Measurements from ENCODE around the gene RPS6KA2. TPM values are rescaled to one million over a fixed set of nuclear protein-coding genes. Genes with fewer than 3 reads are reported as not detected.
"Not testable (repeated sequence)": the region's sequence is repeated elsewhere in the genome, so short reads cannot be mapped to it uniquely, and the experiment has no call there.

The RPS6KA2 gene
- total RNA-seq, 2 donors from 2014 or later = 59.5 to 75.4 TPM

DNA sequence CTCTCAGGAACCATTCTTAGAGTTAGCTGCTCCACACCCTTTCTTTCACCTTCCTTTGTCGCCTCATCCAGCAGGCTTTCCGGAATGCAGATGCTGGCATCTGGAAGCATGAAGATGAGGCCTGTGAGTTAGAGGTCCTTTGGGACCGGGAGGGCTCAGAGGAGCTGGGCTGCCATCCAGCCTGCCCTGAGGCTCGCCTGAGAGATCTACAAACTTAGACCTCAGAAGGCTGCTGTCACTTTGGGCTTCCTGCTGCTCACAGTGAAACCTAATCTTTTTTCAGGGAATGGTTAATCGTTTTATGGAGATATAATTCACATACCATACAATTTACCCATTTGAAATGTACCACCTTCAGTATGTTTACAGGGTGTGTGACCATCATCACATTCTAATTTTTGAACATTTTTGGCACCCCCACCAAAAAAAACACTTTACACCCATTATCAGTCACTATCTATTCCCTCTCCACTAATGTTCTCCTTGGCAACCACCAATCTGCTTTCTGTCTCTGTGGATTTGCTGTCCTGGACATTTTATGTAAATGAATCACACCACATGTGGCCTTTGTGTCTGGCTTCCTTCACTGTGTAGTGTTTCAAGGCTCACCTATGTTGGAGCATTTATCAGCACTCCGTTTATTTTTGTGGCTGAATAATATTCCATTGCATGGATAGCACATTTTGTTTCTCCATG lies 224.3 kb downstream of the RPS6KA2 start:
- H3K27ac ChIP-seq = no peak overlapping the region
- H3K4me1 ChIP-seq (ENCODE audit: control insufficient read depth in 1 of 2, low read depth in 2 of 2) = no peaks in the 10 kb centered on the region
- no peaks in the 10 kb centered on the region for H3K36me3 ChIP-seq
- TF ChIP-seq, protein P1, sequence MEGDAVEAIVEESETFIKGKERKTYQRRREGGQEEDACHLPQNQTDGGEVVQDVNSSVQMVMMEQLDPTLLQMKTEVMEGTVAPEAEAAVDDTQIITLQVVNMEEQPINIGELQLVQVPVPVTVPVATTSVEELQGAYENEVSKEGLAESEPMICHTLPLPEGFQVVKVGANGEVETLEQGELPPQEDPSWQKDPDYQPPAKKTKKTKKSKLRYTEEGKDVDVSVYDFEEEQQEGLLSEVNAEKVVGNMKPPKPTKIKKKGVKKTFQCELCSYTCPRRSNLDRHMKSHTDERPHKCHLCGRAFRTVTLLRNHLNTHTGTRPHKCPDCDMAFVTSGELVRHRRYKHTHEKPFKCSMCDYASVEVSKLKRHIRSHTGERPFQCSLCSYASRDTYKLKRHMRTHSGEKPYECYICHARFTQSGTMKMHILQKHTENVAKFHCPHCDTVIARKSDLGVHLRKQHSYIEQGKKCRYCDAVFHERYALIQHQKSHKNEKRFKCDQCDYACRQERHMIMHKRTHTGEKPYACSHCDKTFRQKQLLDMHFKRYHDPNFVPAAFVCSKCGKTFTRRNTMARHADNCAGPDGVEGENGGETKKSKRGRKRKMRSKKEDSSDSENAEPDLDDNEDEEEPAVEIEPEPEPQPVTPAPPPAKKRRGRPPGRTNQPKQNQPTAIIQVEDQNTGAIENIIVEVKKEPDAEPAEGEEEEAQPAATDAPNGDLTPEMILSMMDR (IDR thresholded peaks at IDR 0.05) = no peak
- no peak overlapping the region for H3K4me3 ChIP-seq
- DNase-seq (ENCODE audit: low spot score) (no peak), ATAC-seq (ENCODE audit: insufficient number of reproducible peaks, low FRiP score, low read depth) (no peak)
- H3K27me3 ChIP-seq (replicated peaks; ENCODE audit: insufficient read depth) = no peaks in the 10 kb centered on the region
- H3K9me3 ChIP-seq = no peaks in the 10 kb centered on the region

DNA sequence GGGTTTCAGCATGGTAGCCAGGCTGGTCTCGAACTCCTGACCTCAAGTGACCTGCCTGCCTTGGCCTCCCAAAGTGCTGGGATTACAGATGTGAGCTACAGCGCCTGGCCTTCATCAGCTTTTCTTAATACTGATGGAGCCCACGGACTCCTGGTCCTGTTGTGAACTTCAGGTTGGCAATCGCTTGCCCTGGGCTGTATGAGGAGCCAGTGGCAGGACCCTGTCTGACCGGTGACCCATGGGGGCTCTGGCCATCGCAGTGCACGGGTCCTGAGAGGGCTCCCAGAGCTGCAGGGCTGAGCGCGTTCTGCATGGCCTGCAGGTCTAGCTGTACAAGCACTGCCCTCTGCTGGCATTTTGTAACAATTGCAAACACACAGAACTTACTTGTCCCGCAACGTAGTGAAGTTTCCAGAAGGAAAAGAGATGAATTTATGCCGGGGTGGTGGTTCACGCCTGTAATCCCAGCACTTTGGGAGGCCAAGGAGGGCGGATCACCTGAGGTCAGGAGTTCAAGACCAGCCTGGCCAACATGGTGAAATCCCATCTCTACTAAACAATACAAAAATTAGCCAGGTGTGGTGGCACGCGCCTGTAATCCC lies 226.3 kb downstream of the RPS6KA2 start:
- H3K36me3 ChIP-seq; H3K9me3 ChIP-seq; H3K27ac ChIP-seq; DNase-seq (ENCODE audit: low spot score); H3K27me3 ChIP-seq (replicated peaks; ENCODE audit: insufficient read depth); H3K4me1 ChIP-seq (ENCODE audit: control insufficient read depth in 1 of 2, low read depth in 2 of 2); ATAC-seq (ENCODE audit: insufficient number of reproducible peaks, low FRiP score, low read depth); H3K4me3 ChIP-seq: not testable (repeated sequence)
- TF ChIP-seq, protein P1 (IDR thresholded peaks at IDR 0.05) = peak; percentile 82

DNA sequence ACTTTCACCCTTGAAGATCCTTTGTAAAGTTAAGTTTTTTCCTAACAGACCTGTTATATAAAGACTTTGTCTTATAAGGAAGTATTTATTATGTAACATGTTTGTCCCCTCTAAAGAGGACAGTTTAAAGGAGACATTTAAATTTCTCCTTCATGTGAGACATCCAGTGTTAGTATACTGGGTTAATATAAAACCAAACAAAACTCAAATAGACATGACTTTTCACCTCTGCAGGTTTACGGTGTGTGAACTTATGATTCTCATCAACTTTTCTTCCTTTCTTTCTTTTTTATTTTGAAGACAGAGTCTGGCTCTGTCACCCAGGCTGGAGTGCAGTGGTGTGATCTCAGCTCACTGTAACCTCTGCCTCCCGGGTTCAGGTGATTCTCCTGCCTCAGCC lies 226.9 kb downstream of the RPS6KA2 start:
- Histone ChIP-seq H3K4me3 (no peak overlapping the region), H3K36me3 (no peaks in the 10 kb centered on the region), H3K27ac (no peak overlapping the region), H3K9me3 (no peaks in the 10 kb centered on the region), H3K4me1 (ENCODE audit: control insufficient read depth in 1 of 2, low read depth in 2 of 2) (no peaks in the 10 kb centered on the region), H3K27me3 (replicated peaks; ENCODE audit: insufficient read depth) (no peaks in the 10 kb centered on the region)
- DNase-seq (ENCODE audit: low spot score) (no peak), ATAC-seq (ENCODE audit: insufficient number of reproducible peaks, low FRiP score, low read depth) (no peak)
- TF ChIP-seq, protein P1 (IDR thresholded peaks at IDR 0.05) = no peak

DNA sequence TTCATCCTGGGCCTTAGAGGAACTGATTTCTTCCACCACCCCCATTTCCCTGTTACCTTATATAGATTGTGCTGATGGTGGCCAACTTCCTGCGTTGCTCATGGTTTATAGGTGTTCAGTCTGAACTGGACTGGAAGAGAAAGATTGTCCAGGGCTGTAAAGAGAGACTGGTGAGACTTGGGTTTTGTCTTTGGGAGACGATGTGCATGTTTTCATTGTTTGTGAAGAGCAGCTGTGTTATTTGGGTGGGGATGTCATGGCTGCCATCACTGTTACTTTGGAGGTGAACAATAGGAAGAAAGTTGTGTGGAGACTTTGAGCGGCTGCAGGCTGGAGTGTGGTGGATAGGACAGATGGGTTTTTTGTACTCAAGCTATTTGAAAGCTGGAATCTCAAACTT lies 228.7 kb downstream of the RPS6KA2 start:
- no peak overlapping the region for H3K4me3 ChIP-seq
- ATAC-seq (ENCODE audit: insufficient number of reproducible peaks, low FRiP score, low read depth) = no peak
- no peaks in the 10 kb centered on the region for H3K9me3 ChIP-seq
- no peak overlapping the region for H3K27ac ChIP-seq
- H3K4me1 ChIP-seq (ENCODE audit: control insufficient read depth in 1 of 2, low read depth in 2 of 2) = no peaks in the 10 kb centered on the region
- no peak for DNase-seq (ENCODE audit: low spot score)
- H3K27me3 ChIP-seq (replicated peaks; ENCODE audit: insufficient read depth) = no peaks in the 10 kb centered on the region
- TF ChIP-seq, protein P1 (IDR thresholded peaks at IDR 0.05) = no peak
- H3K36me3 ChIP-seq = no peaks in the 10 kb centered on the region

DNA sequence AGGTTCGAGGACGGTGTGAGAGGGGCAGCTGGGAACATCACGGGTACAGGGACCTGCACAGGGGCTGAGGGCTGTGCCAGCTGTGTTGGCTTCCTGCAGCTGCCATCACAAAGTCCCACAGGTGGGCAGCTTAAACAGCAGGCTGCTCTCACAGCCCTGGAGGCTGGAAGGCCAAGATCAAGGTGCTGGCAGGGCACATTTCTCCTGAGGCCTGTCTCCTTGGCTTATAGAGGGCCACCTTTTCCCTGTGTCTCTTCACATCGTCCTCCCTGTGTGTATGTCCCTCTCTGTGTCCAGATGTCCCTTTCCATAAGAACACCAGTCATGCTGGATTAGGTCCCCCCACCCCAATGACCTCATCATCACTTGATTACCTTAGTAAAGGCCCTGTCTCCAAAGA lies 229.2 kb downstream of the RPS6KA2 start:
- H3K27me3 ChIP-seq (replicated peaks; ENCODE audit: insufficient read depth) = no peaks in the 10 kb centered on the region
- H3K4me1 ChIP-seq (ENCODE audit: control insufficient read depth in 1 of 2, low read depth in 2 of 2) = no peaks in the 10 kb centered on the region
- no peak overlapping the region for H3K27ac ChIP-seq
- H3K36me3 ChIP-seq = no peaks in the 10 kb centered on the region
- H3K9me3 ChIP-seq = no peaks in the 10 kb centered on the region
- ATAC-seq (ENCODE audit: insufficient number of reproducible peaks, low FRiP score, low read depth) (no peak), DNase-seq (ENCODE audit: low spot score) (no peak)
- TF ChIP-seq, protein P1 (IDR thresholded peaks at IDR 0.05) = no peak
- H3K4me3 ChIP-seq = no peak overlapping the region
